CD4-positive, alpha-beta T cell treated with Interleukin-10 for 1 hour (primary cell): ENCODE data around the gene VTCN1.
"Not testable (repeated sequence)": the region's sequence is repeated elsewhere in the genome, so short reads cannot be mapped to it uniquely, and the experiment has no call there.

Source experiments
- DNase-seq: peaks from one replicate; pipeline ENCODE4 v3.0.0-alpha.2; 2020

VTCN1 gene

GRCh38 chr1:117162816-117163215 is 47.9 kb downstream of the VTCN1 start:
- DNase-seq, result no peak

- DNase-seq, result no peak
Measured at GRCh38 chr1:117161887-117162286, 48.8 kb downstream of the VTCN1 start.

GRCh38 chr1:117151305-117151704 is 59.4 kb downstream of the VTCN1 start:
- not testable (repeated sequence) for DNase-seq

- no peak for DNase-seq
Measured at GRCh38 chr1:117150316-117150715, 60.4 kb downstream of the VTCN1 start.

GRCh38 chr1:117147856-117148588 is 62.7 kb downstream of the VTCN1 start:
- DNase-seq, result no peak

GRCh38 chr1:117147341-117147831 is 63.3 kb downstream of the VTCN1 start:
- DNase-seq, result no peak

- DNase-seq, result no peak
Measured at GRCh38 chr1:117146575-117147340, 64.0 kb downstream of the VTCN1 start.

GRCh38 chr1:117146072-117146471 is 64.7 kb downstream of the VTCN1 start:
- no peak for DNase-seq

GRCh38 chr1:117143871-117144270 is 66.9 kb downstream of the VTCN1 start:
- no peak for DNase-seq

- DNase-seq, result no peak
Measured at GRCh38 chr1:117143172-117143571, 67.6 kb downstream of the VTCN1 start.

- no peak for DNase-seq
Measured at GRCh38 chr1:117142200-117142599, 68.5 kb downstream of the VTCN1 start.

- no peak for DNase-seq
Measured at GRCh38 chr1:117138561-117138960, 72.2 kb downstream of the VTCN1 start.

- no peak for DNase-seq
Measured at GRCh38 chr1:117138106-117138505, 72.6 kb downstream of the VTCN1 start.

GRCh38 chr1:117137281-117137855 is 73.4 kb downstream of the VTCN1 start:
- no peak for DNase-seq

GRCh38 chr1:117136749-117137148 is 74.0 kb downstream of the VTCN1 start:
- DNase-seq, result no peak

- no peak for DNase-seq
Measured at GRCh38 chr1:117135329-117135728, 75.4 kb downstream of the VTCN1 start.

- DNase-seq, result no peak
Measured at GRCh38 chr1:117130526-117130925, 80.2 kb downstream of the VTCN1 start.

- peak; percentile 48 for DNase-seq
Measured at GRCh38 chr1:117128323-117129079, 82.2 kb downstream of the VTCN1 start.

- no peak for DNase-seq
Measured at GRCh38 chr1:117127795-117128194, 82.9 kb downstream of the VTCN1 start.

GRCh38 chr1:117124661-117125060 is 86.1 kb downstream of the VTCN1 start:
- DNase-seq, result no peak

GRCh38 chr1:117123274-117123673 is 87.5 kb downstream of the VTCN1 start:
- no peak for DNase-seq

GRCh38 chr1:117122330-117123025 is 88.2 kb downstream of the VTCN1 start:
- peak; percentile 5 for DNase-seq
